HepG2 (cell line): Measurements from ENCODE around the gene MIA2. TPM values are rescaled to one million over a fixed set of nuclear protein-coding genes. Genes with fewer than 3 reads are reported as not detected.

Experiments used
- AKNA ChIP-seq: sonication (generic); formaldehyde crosslinking; IDR thresholded peaks from 2 replicates; pipeline ENCODE4 v1.4.0; 2020; ENCODE audit warnings: missing genetic modification reagents, borderline replicate concordance
- HCFC1 ChIP-seq: fragments of 150-350 bp; IDR thresholded peaks from 2 replicates; pipeline ENCODE4 v1.6.1; 2014; ENCODE audit warnings: low read depth, low read length
- KIAA2018 ChIP-seq: sonication (generic); formaldehyde crosslinking; IDR thresholded peaks from 2 replicates; pipeline ENCODE4 v1.5.0; 2020; ENCODE audit warnings: mild to moderate bottlenecking, missing genetic modification reagents, borderline replicate concordance
- MIER3 ChIP-seq: IDR thresholded peaks from 2 replicates; pipeline ENCODE4 v1.6.1; 2016; ENCODE audit warnings: missing compliant biosample characterization, borderline replicate concordance
- NCOR1 ChIP-seq: fragments of 200-600 bp; sonication (generic); IDR thresholded peaks from 2 replicates; pipeline ENCODE4 v1.7.0; 2017; ENCODE audit warnings: antibody characterized with exemption, low read length, borderline replicate concordance
- RORA ChIP-seq: sonication (generic); formaldehyde crosslinking; IDR thresholded peaks from 2 replicates; pipeline ENCODE4 v1.5.0; 2020; ENCODE audit warnings: mild to moderate bottlenecking, missing genetic modification reagents, moderate library complexity
- SMYD3 ChIP-seq: sonication (generic); formaldehyde crosslinking; IDR thresholded peaks from 2 replicates; pipeline ENCODE4 v1.8.1; 2023; ENCODE audit warnings: mild to moderate bottlenecking, missing genetic modification reagents
- TOPORS ChIP-seq: sonication (generic); formaldehyde crosslinking; IDR thresholded peaks from 2 replicates; pipeline ENCODE4 v1.8.0; 2023; ENCODE audit warnings: mild to moderate bottlenecking, missing genetic modification reagents
- ZNF354B ChIP-seq: sonication (generic); formaldehyde crosslinking; IDR thresholded peaks from 2 replicates; pipeline ENCODE4 v1.8.0; 2022; ENCODE audit warnings: mild to moderate bottlenecking, missing genetic modification reagents
- ZNF672 ChIP-seq: sonication (generic); formaldehyde crosslinking; IDR thresholded peaks from 2 replicates; pipeline ENCODE4 v1.8.1; 2022; ENCODE audit warnings: missing genetic modification reagents
- ZSCAN25 ChIP-seq: sonication (generic); formaldehyde crosslinking; IDR thresholded peaks from 2 replicates; pipeline ENCODE4 v1.8.0; 2022; ENCODE audit warnings: mild to moderate bottlenecking, missing genetic modification reagents
- polyA plus RNA-seq, 8 experiments: library from polyadenylated mRNA; depleted of rRNA in 3 of 8; stranded (reverse) in 7 of 8; unstranded in 1 of 8; fragments of >200 nt; fragmentation: Illumina TruSeq in 4 of 8; extraction: Trizol in 4 of 8; gene quantifications; 2 replicates each; pipeline versions ENCODE4 v1.2.1 to v1.2.3, GENCODE V29; 2011 to 2016; ENCODE audit warnings: low read depth in 4 of 8, missing spikeins in 1 of 8, mixed read lengths in 1 of 8; ENCODE audit not compliant: insufficient read depth in 1 of 8
- total RNA-seq, 5 experiments: library from RNA; depleted of rRNA; stranded (reverse); fragments of >200 nt; fragmentation: Illumina TruSeq; extraction: Trizol; gene quantifications; 2 replicates each; pipeline ENCODE4 v1.2.3, GENCODE V29; 2016; ENCODE audit warnings: low read depth in 1 of 5
- TF ChIP-seq, protein P1 (sequence below): sonication (generic); formaldehyde crosslinking; IDR thresholded peaks from 2 replicates; pipeline ENCODE4 v1.4.0; 2020; ENCODE audit warnings: missing genetic modification reagents
- TF ChIP-seq, protein P2 (sequence below): sonication (generic); formaldehyde crosslinking; IDR thresholded peaks from 2 replicates; pipeline ENCODE4 v1.9.0; 2021; ENCODE audit warnings: missing genetic modification reagents, mild to moderate bottlenecking, borderline replicate concordance

MIA2 gene
- total and polyA plus RNA-seq, 2 of the 13 experiments (the other 11 are each of a cell fraction or from before 2014, with no cell fraction given) = 134 to 158 TPM

DNA sequence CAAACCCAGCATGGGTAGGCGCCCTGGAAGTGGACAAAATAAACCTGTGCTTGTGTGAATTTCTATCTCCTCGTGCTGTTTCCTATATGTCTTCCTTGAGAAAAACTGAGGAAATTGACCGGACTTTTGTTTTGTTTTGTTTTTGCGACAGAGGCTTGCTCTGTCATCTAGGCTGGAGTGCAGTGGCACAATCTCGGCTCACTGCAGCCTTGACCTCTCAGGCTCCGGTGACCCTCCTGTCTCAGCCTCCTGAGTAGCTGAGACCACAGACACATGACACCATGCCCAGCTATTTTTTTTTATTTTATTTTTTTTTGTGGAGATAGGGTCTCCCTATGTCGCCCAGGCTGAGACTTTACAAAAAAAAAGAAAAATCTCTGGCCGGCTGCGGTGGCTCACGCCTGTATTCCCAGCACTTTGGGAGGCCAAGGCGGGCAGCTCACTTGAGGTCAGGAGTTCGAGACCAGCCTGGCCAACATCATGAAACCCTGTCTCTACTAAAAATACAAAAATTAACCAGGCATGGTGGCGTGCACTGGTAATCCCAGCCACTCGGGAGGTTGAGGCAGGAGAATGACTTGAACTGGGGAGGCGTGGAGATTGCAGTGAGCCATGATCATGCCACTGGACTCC is 22.5 kb upstream of the MIA2 start (continued):
- TF ChIP-seq KIAA2018 (CRISPR knock-in tag) (no peak), TOPORS (CRISPR knock-in tag) (no peak), NCOR1 (no peak), MIER3 (CRISPR knock-in tag) (no peak), ZSCAN25 (CRISPR knock-in tag) (no peak), RORA (no peak), AKNA (CRISPR knock-in tag) (no peak), SMYD3 (no peak), HCFC1 (no peak), ZNF672 (CRISPR knock-in tag) (no peak), ZNF354B (CRISPR knock-in tag) (no peak)
- TF ChIP-seq, protein P1, sequence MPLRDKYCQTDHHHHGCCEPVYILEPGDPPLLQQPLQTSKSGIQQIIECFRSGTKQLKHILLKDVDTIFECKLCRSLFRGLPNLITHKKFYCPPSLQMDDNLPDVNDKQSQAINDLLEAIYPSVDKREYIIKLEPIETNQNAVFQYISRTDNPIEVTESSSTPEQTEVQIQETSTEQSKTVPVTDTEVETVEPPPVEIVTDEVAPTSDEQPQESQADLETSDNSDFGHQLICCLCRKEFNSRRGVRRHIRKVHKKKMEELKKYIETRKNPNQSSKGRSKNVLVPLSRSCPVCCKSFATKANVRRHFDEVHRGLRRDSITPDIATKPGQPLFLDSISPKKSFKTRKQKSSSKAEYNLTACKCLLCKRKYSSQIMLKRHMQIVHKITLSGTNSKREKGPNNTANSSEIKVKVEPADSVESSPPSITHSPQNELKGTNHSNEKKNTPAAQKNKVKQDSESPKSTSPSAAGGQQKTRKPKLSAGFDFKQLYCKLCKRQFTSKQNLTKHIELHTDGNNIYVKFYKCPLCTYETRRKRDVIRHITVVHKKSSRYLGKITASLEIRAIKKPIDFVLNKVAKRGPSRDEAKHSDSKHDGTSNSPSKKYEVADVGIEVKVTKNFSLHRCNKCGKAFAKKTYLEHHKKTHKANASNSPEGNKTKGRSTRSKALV (CRISPR knock-in tag) = no peak
- TF ChIP-seq, protein P2, sequence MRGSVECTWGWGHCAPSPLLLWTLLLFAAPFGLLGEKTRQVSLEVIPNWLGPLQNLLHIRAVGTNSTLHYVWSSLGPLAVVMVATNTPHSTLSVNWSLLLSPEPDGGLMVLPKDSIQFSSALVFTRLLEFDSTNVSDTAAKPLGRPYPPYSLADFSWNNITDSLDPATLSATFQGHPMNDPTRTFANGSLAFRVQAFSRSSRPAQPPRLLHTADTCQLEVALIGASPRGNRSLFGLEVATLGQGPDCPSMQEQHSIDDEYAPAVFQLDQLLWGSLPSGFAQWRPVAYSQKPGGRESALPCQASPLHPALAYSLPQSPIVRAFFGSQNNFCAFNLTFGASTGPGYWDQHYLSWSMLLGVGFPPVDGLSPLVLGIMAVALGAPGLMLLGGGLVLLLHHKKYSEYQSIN (CRISPR knock-in tag) = no peak
